Fibroblast of lung (primary cell): ENCODE measurements around the gene SPECC1L.

Experiments
- CTCF ChIP-seq, 2 donors: IDR thresholded peaks in 1 of 2; conservative IDR thresholded peaks in 1 of 2; 1 replicate in 1 of 2; 2 replicates in 1 of 2; pipeline ENCODE4 v1.5.1; 2011 to 2012; ENCODE audit warnings: low read length in 2 of 2, control low read depth in 1 of 2, inconsistent platforms in 1 of 2, low read depth in 1 of 2, mild to moderate bottlenecking in 1 of 2
- EZH2 ChIP-seq: IDR thresholded peaks from 2 replicates; pipeline ENCODE4 v1.5.1; 2012; ENCODE audit warnings: low read length, control low read depth, mild to moderate bottlenecking; ENCODE audit errors: missing control alignments

- TF ChIP-seq EZH2 = no peak
- TF ChIP-seq CTCF (conservative IDR thresholded peaks at IDR 0.05 in 1 of 2, IDR thresholded peaks at IDR 0.05 in 1 of 2; ENCODE audit: low read depth in 1 of 2, low read length in 2 of 2) = no peak
These were observed 132.0 kb downstream of the SPECC1L start for GRCh38 chr22:24402460-24403192.
